BE2C (cell line): Measurements from ENCODE around the gene CTNNBL1.

Experiments used
- DNase-seq: peaks from one replicate; pipeline ENCODE4 v3.0.0-alpha.2; 2020
- H3K27me3 ChIP-seq: fragments of 250-450 bp; sonication (Bioruptor Pico); 2 replicates; pipeline ENCODE4 v1.5.1; 2020; ENCODE audit warnings: mild to moderate bottlenecking
- H3K36me3 ChIP-seq: fragments of 250-450 bp; sonication (Bioruptor Pico); 2 replicates; pipeline ENCODE4 v1.5.1; 2020; ENCODE audit warnings: mild to moderate bottlenecking
- H3K4me1 ChIP-seq: fragments of 250-450 bp; sonication (Bioruptor Pico); 2 replicates; pipeline ENCODE4 v1.5.1; 2020
- H3K4me3 ChIP-seq: 2 replicates; pipeline ENCODE4 v1.5.1; 2011; ENCODE audit warnings: low read depth, low read length
- H3K9me3 ChIP-seq: fragments of 250-450 bp; sonication (Bioruptor Pico); 2 replicates; pipeline ENCODE4 v1.5.1; 2020
- CTCF ChIP-seq: IDR thresholded peaks from 2 replicates; pipeline ENCODE4 v1.5.1; 2012; ENCODE audit warnings: mild to moderate bottlenecking, low read depth, low read length

CTNNBL1 gene

GRCh38 chr20:37759052-37759553 lies 65.3 kb downstream of the CTNNBL1 start:
- Histone ChIP-seq H3K36me3 (peaks cover 11% of the 10 kb centered on the region), H3K4me1 (no peaks in the 10 kb centered on the region; the same call in 1 of the 2 replicates), H3K9me3 (no peaks in the 10 kb centered on the region), H3K27me3 (no peaks in the 10 kb centered on the region), H3K4me3 (no peak overlapping the region)
- DNase-seq, result no peak
- no peak for TF ChIP-seq CTCF

GRCh38 chr20:37759761-37760209 lies 66.0 kb downstream of the CTNNBL1 start:
- TF ChIP-seq CTCF, result no peak
- Histone ChIP-seq H3K4me3 (no peak overlapping the region), H3K27me3 (no peaks in the 10 kb centered on the region), H3K4me1 (no peaks in the 10 kb centered on the region; the same call in 1 of the 2 replicates), H3K9me3 (no peaks in the 10 kb centered on the region), H3K36me3 (peaks cover 11% of the 10 kb centered on the region)
- DNase-seq, result no peak

GRCh38 chr20:37760322-37760721 lies 66.5 kb downstream of the CTNNBL1 start:
- Histone ChIP-seq H3K9me3 (no peaks in the 10 kb centered on the region), H3K4me3 (no peak overlapping the region), H3K4me1 (no peaks in the 10 kb centered on the region; the same call in 1 of the 2 replicates), H3K27me3 (no peaks in the 10 kb centered on the region), H3K36me3 (peaks cover 11% of the 10 kb centered on the region)
- TF ChIP-seq CTCF, result no peak
- no peak for DNase-seq

- TF ChIP-seq CTCF, result no peak
- H3K36me3 ChIP-seq, result 0 out of 2 replicates have a peak, but pooled peaks cover 4% of the 10 kb centered on the region
- H3K9me3 ChIP-seq, result no peaks in the 10 kb centered on the region
- no peak for DNase-seq
- H3K4me3 ChIP-seq, result no peak overlapping the region
- H3K27me3 ChIP-seq, result no peaks in the 10 kb centered on the region
- no peaks in the 10 kb centered on the region; the same call in 1 of the 2 replicates for H3K4me1 ChIP-seq
Measured at GRCh38 chr20:37762716-37763485, 69.1 kb downstream of the CTNNBL1 start.

GRCh38 chr20:37764333-37764935 lies 70.6 kb downstream of the CTNNBL1 start:
- TF ChIP-seq CTCF, result no peak
- Histone ChIP-seq H3K4me1 (no peaks in the 10 kb centered on the region; the same call in 1 of the 2 replicates), H3K27me3 (no peaks in the 10 kb centered on the region), H3K36me3 (peaks cover 2% of the 10 kb centered on the region), H3K4me3 (no peak overlapping the region), H3K9me3 (no peaks in the 10 kb centered on the region)
- no peak for DNase-seq

- H3K36me3 ChIP-seq, result peaks cover 2% of the 10 kb centered on the region
- TF ChIP-seq CTCF, result no peak
- no peaks in the 10 kb centered on the region for H3K9me3 ChIP-seq
- H3K27me3 ChIP-seq, result no peaks in the 10 kb centered on the region
- no peak for DNase-seq
- no peak overlapping the region for H3K4me3 ChIP-seq
- H3K4me1 ChIP-seq, result peaks cover 8% of the 10 kb centered on the region
Measured at GRCh38 chr20:37770908-37771307, 77.1 kb downstream of the CTNNBL1 start.
